Common myeloid progenitor, CD34-positive (primary cell): ENCODE results near the gene CANT1.

Source experiments
- CTCF ChIA-PET: fragments of 350-600 bp; sonication (Branson Sonifier 250); formaldehyde crosslinking; loops from one replicate; lab custom pipeline; 2021; ENCODE audit warnings: antibody characterized with exemption; lab: Charles Lee
- POLR2A ChIA-PET: fragments of 350-600 bp; sonication (Branson Sonifier 250); formaldehyde crosslinking; loops from one replicate; lab custom pipeline; 2021; ENCODE audit warnings: antibody characterized with exemption; lab: Charles Lee
- DNase-seq, 3 donors: peaks; one replicate each; pipeline versions ENCODE4 v3.0.0 to v3.0.0-alpha.2; 2013
- H3K27ac ChIP-seq, 2 experiments: 1 replicate in 1 of 2; 2 replicates in 1 of 2; pipeline ENCODE4 v1.7.0; 2013; ENCODE audit warnings: inconsistent platforms in 2 of 2, low read length in 2 of 2, mild to moderate bottlenecking in 2 of 2, low read depth in 1 of 2, moderate library complexity in 1 of 2; ENCODE audit not compliant: severe bottlenecking in 2 of 2, insufficient read depth in 1 of 2, poor library complexity in 1 of 2
- H3K27me3 ChIP-seq, 5 experiments: replicated peaks in 2 of 5; 1 replicate in 3 of 5; 2 replicates in 2 of 5; pipeline versions ENCODE4 v1.6.1 to v1.7.0; 2013; ENCODE audit warnings: low read length in 4 of 5, mild to moderate bottlenecking in 2 of 5, moderate library complexity in 2 of 5, inconsistent platforms in 1 of 5; ENCODE audit not compliant: insufficient read depth in 5 of 5, control insufficient read depth in 4 of 5
- H3K36me3 ChIP-seq, 4 experiments: 1 replicate in 2 of 4; 2 replicates in 2 of 4; pipeline versions ENCODE4 v1.6.1 to v1.7.0; 2013; ENCODE audit warnings: low read length in 3 of 4, control low read depth in 1 of 4, mild to moderate bottlenecking in 1 of 4; ENCODE audit not compliant: control insufficient read depth in 4 of 4, insufficient read depth in 4 of 4
- H3K4me1 ChIP-seq, 4 experiments: 1 replicate in 3 of 4; 2 replicates in 1 of 4; pipeline versions ENCODE4 v1.6.1 to v1.7.1; 2013; ENCODE audit warnings: low read length in 3 of 4, mild to moderate bottlenecking in 3 of 4, control low read depth in 1 of 4, inconsistent platforms in 1 of 4, moderate library complexity in 1 of 4; ENCODE audit not compliant: control insufficient read depth in 4 of 4, insufficient read depth in 4 of 4; ENCODE audit errors: control extremely low read depth in 1 of 4
- H3K4me3 ChIP-seq, 7 experiments: 1 replicate in 4 of 7; 2 replicates in 3 of 7; pipeline versions ENCODE4 v1.5.1 to v1.7.0; 2013; ENCODE audit warnings: mild to moderate bottlenecking in 7 of 7, low read length in 6 of 7, moderate library complexity in 6 of 7, inconsistent platforms in 2 of 7, low read depth in 2 of 7, control low read depth in 1 of 7; ENCODE audit not compliant: insufficient read depth in 4 of 7, control insufficient read depth in 1 of 7; ENCODE audit errors: extremely low read depth in 1 of 7
- H3K9me3 ChIP-seq, 5 experiments: 1 replicate in 4 of 5; 2 replicates in 1 of 5; pipeline versions ENCODE4 v1.6.1 to v1.7.1; 2013; ENCODE audit warnings: low read length in 4 of 5, mild to moderate bottlenecking in 2 of 5, inconsistent platforms in 1 of 5, low read depth in 1 of 5, moderate library complexity in 1 of 5; ENCODE audit not compliant: control insufficient read depth in 4 of 5, insufficient read depth in 2 of 5; ENCODE audit errors: control extremely low read depth in 1 of 5
- WGBS: methylation state at CpG from one replicate; pipeline ENCODE4 v1.1.5; 2013; ENCODE audit not compliant: insufficient coverage; 5-methylcytosine and 5-hydroxymethylcytosine counted together

CANT1 gene

GRCh38 chr17:78954684-78955083 lies 54.9 kb downstream of the CANT1 start:
- WGBS, result over 99% methylated on average over 13 of the region's 14 CpGs
- peaks cover 0 to 3% (median 0%) of the 10 kb centered on the region in 5 experiments for H3K27me3 ChIP-seq
- H3K36me3 ChIP-seq, result no peaks in the 10 kb centered on the region
- ChIA-PET POLR2A (no interaction called here), CTCF (interaction anchor here (0.6 kb wide), 1 partner anchor 13 kb away, joined by 3 read pairs; no protein-coding TSS in a partner anchor)
- H3K27ac ChIP-seq, result no peak overlapping the region
- H3K4me3 ChIP-seq, result no peak overlapping the region
- no peak for DNase-seq
- H3K4me1 ChIP-seq, result no peaks in the 10 kb centered on the region
- H3K9me3 ChIP-seq, result peaks cover 3 to 21% (median 9%) of the 10 kb centered on the region in 5 experiments

GRCh38 chr17:78953356-78954350 lies 55.9 kb downstream of the CANT1 start:
- no peak for DNase-seq
- Histone ChIP-seq H3K27ac (no peak overlapping the region), H3K4me3 (no peak overlapping the region), H3K36me3 (no peaks in the 10 kb centered on the region), H3K27me3 (peaks cover 0 to 3% (median 0%) of the 10 kb centered on the region in 5 experiments), H3K4me1 (no peaks in the 10 kb centered on the region), H3K9me3 (peaks cover 3 to 21% (median 9%) of the 10 kb centered on the region in 5 experiments)
- POLR2A ChIA-PET, result no interaction called here
- CTCF ChIA-PET, result interaction anchor here (0.6 kb wide), 1 partner anchor 15 kb away, joined by 3 read pairs; no protein-coding TSS in a partner anchor
- 92% methylated on average over 23 of the region's 29 CpGs for WGBS

- Histone ChIP-seq H3K4me3 (no peak overlapping the region), H3K9me3 (peaks cover 3 to 21% (median 9%) of the 10 kb centered on the region in 5 experiments), H3K27me3 (peaks cover 0 to 3% (median 0%) of the 10 kb centered on the region in 5 experiments), H3K36me3 (no peaks in the 10 kb centered on the region), H3K4me1 (no peaks in the 10 kb centered on the region), H3K27ac (no peak overlapping the region)
- DNase-seq, result no peak
- POLR2A ChIA-PET, result no interaction called here
- WGBS, result 98% methylated on average over 9 of the region's 10 CpGs
- CTCF ChIA-PET, result interaction anchor here (0.9 to 1.9 kb wide), 3 partner anchors 8 to 88 kb away, joined by 3 to 4 read pairs (median 4); no protein-coding TSS in a partner anchor
These were observed 56.9 kb downstream of the CANT1 start for GRCh38 chr17:78952706-78953105.

- H3K4me3 ChIP-seq, result no peak overlapping the region
- H3K4me1 ChIP-seq, result no peaks in the 10 kb centered on the region
- peaks cover 0 to 3% (median 0%) of the 10 kb centered on the region in 5 experiments for H3K27me3 ChIP-seq
- H3K36me3 ChIP-seq, result no peaks in the 10 kb centered on the region
- ChIA-PET CTCF (interaction anchor here (0.9 to 1.9 kb wide), 3 partner anchors 8 to 87 kb away, joined by 3 to 4 read pairs (median 4); no protein-coding TSS in a partner anchor), POLR2A (no interaction called here)
- H3K9me3 ChIP-seq, result peaks cover 3 to 21% (median 9%) of the 10 kb centered on the region in 5 experiments
- H3K27ac ChIP-seq, result no peak overlapping the region
- 98% methylated on average over 12 of the region's 12 CpGs for WGBS
- DNase-seq, result no peak
These were observed 57.5 kb downstream of the CANT1 start for GRCh38 chr17:78951967-78952551.

GRCh38 chr17:78950870-78951269 lies 58.7 kb downstream of the CANT1 start:
- ChIA-PET POLR2A (no interaction called here), CTCF (interaction anchor here (1.4 to 1.9 kb wide), 2 partner anchors 21 to 86 kb away, joined by 4 to 5 read pairs; no protein-coding TSS in a partner anchor)
- Histone ChIP-seq H3K4me3 (no peak overlapping the region), H3K36me3 (no peaks in the 10 kb centered on the region), H3K27me3 (peaks cover 0 to 3% (median 0%) of the 10 kb centered on the region in 5 experiments), H3K9me3 (peaks cover 3 to 21% (median 9%) of the 10 kb centered on the region in 5 experiments), H3K27ac (no peak overlapping the region), H3K4me1 (no peaks in the 10 kb centered on the region)
- no peak for DNase-seq
- WGBS, result 90% methylated on average over 2 of the region's 2 CpGs

GRCh38 chr17:78947235-78948149 lies 62.1 kb downstream of the CANT1 start:
- DNase-seq, result no peak
- H3K4me3 ChIP-seq, result no peak overlapping the region
- ChIA-PET POLR2A (no interaction called here), CTCF (interaction anchor here (1.1 to 1.7 kb wide), 3 partner anchors 9 to 17 kb away, joined by 3 to 6 read pairs (median 4); no protein-coding TSS in a partner anchor)
- H3K27me3 ChIP-seq, result no peaks in the 10 kb centered on the region
- no peaks in the 10 kb centered on the region for H3K4me1 ChIP-seq
- H3K27ac ChIP-seq, result no peak overlapping the region
- peaks cover 3 to 21% (median 9%) of the 10 kb centered on the region in 5 experiments for H3K9me3 ChIP-seq
- no peaks in the 10 kb centered on the region for H3K36me3 ChIP-seq
- 92% methylated on average over 12 of the region's 18 CpGs for WGBS
